ENCODE data around the gene GAA. TPM values are rescaled to one million over a fixed set of nuclear protein-coding genes. Genes with fewer than 3 reads are reported as not detected.

GAA gene
- total RNA-seq (2021) (7.5 and 12.7 TPM in 2 replicates), Bru-seq, nascent RNA (percentile 35 among the genes with signal in this experiment), BruChase-seq, experiment 1, labeled RNA remaining after a 2-hour chase (percentile 33 among the genes with signal in this experiment), BruChase-seq, experiment 2, labeled RNA remaining after a 6-hour chase (percentile 35 among the genes with signal in this experiment)
- long read RNA-seq, transcript GAA-202 (21 exons, 3,549 nt) = major isoform, 6 of 28 reads
- long read RNA-seq, partial matches to known transcripts = 4 of 28 reads
- long read RNA-seq, other reads (novel, unspliced or antisense) = 14 of 28 reads

DNA sequence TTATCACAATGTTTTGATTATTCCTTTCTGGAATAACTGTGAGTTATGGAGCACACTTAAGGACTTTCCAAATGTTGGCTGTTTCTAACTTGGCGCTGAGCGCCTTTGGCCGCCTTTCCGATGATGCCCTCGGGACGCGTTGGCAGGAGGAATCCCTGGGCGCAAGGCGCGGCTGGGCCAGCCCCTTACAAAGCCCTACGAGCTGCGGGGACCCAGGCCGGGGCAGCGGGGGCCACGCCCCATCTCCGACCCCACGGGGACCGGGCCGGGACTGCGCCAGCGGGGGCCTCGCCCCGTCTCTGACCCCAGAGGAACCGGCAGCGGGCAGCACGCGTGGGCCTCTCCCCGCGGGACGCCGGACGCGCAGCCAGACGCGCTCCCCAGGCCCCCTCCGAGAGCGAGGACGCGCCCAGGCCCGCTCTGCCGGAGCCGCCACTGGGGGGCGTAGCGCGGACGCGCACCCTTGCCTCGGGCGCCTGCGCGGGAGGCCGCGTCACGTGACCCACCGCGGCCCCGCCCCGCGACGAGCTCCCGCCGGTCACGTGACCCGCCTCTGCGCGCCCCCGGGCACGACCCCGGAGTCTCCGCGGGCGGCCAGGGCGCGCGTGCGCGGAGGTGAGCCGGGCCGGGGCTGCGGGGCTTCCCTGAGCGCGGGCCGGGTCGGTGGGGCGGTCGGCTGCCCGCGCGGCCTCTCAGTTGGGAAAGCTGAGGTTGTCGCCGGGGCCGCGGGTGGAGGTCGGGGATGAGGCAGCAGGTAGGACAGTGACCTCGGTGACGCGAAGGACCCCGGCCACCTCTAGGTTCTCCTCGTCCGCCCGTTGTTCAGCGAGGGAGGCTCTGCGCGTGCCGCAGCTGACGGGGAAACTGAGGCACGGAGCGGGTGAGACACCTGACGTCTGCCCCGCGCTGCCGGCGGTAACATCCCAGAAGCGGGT is at the start of gene GAA:
TSS of gene GAA (plus strand) at position 571 of the 935 bp plus-strand sequence. CDS start 3,006 bp downstream, outside the sequence.
- peak; percentile 91 for DNase-seq (ENCODE audit: low spot score)

DNA sequence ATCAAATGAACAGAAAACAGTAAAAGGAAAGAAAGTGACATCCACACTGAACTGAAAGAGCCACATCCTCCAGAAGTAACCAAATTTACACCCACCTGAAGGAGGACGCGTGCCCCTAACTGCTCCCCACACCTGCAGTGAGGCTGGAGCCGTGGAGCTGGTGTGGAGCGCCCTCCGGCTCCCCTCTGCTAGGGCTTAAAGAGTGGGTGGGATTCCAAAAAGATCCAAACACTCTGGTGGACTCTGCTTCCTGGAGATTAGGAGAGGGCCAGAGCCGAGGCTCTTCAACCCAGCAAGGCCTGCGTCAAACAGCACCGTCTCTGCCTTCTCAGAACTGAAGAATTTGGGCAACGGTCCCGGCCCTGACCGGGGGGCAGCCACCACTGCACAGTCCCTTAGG is 49.7 kb upstream of the GAA start:
- no peaks in the 10 kb centered on the region for H3K4me1 ChIP-seq (ENCODE audit: insufficient read depth, low read length, poor library complexity, severe bottlenecking)
- TF ChIP-seq EZH2 (IDR thresholded peaks at IDR 0.05; ENCODE audit: borderline replicate concordance, low read depth, low read length, poor library complexity, severe bottlenecking) = no peak
- TF ChIP-seq, protein P1, sequence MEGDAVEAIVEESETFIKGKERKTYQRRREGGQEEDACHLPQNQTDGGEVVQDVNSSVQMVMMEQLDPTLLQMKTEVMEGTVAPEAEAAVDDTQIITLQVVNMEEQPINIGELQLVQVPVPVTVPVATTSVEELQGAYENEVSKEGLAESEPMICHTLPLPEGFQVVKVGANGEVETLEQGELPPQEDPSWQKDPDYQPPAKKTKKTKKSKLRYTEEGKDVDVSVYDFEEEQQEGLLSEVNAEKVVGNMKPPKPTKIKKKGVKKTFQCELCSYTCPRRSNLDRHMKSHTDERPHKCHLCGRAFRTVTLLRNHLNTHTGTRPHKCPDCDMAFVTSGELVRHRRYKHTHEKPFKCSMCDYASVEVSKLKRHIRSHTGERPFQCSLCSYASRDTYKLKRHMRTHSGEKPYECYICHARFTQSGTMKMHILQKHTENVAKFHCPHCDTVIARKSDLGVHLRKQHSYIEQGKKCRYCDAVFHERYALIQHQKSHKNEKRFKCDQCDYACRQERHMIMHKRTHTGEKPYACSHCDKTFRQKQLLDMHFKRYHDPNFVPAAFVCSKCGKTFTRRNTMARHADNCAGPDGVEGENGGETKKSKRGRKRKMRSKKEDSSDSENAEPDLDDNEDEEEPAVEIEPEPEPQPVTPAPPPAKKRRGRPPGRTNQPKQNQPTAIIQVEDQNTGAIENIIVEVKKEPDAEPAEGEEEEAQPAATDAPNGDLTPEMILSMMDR (conservative IDR thresholded peaks at IDR 0.05; ENCODE audit: low read depth, low read length) = no peak
- ChIA-PET CTCF (no interaction called here), POLR2A (ENCODE audit: low non-redundant PET) (no interaction called here)
- H3K9me3 ChIP-seq (ENCODE audit: low read depth, low read length, poor library complexity, severe bottlenecking) = no peaks in the 10 kb centered on the region
- no peak overlapping the region for H3K27ac ChIP-seq (ENCODE audit: low read depth, low read length, poor library complexity, severe bottlenecking)
- intact Hi-C loops (cut with micrococcal nuclease; ENCODE audit: unreplicated experiment) = no loop called here
- no TSS peak for BruUV-seq (replicated peaks)
- H3K4me3 ChIP-seq (ENCODE audit: low read depth, low read length, poor library complexity, severe bottlenecking) = no peak overlapping the region
- H3K27me3 ChIP-seq (replicated peaks; ENCODE audit: insufficient read depth, low read depth, low read length, poor library complexity) = no peaks in the 10 kb centered on the region
- no peak for DNase-seq (ENCODE audit: low spot score)
- no peaks in the 10 kb centered on the region for H3K36me3 ChIP-seq (ENCODE audit: insufficient read depth, low read length, poor library complexity, severe bottlenecking)

More for the DNA sequence above, at the start of gene GAA:
- no TSS peak for BruUV-seq (replicated peaks)
- H3K4me3 ChIP-seq (ENCODE audit: low read depth, low read length, poor library complexity, severe bottlenecking) = peak within 1 kb of the TSS; percentile 84
- H3K4me1 ChIP-seq (ENCODE audit: insufficient read depth, low read length, poor library complexity, severe bottlenecking) = peaks cover 8% of the 10 kb centered on the region
- peak within 1 kb of the TSS; percentile 80 for H3K27ac ChIP-seq (ENCODE audit: low read depth, low read length, poor library complexity, severe bottlenecking)
- intact Hi-C loops (cut with micrococcal nuclease; ENCODE audit: unreplicated experiment) = no loop called here
- no peaks in the 10 kb centered on the region for H3K9me3 ChIP-seq (ENCODE audit: low read depth, low read length, poor library complexity, severe bottlenecking)
- TF ChIP-seq, protein P1 (conservative IDR thresholded peaks at IDR 0.05; ENCODE audit: low read depth, low read length) = peak; percentile 61
- no peak for TF ChIP-seq EZH2 (IDR thresholded peaks at IDR 0.05; ENCODE audit: borderline replicate concordance, low read depth, low read length, poor library complexity, severe bottlenecking)
- ChIA-PET POLR2A (ENCODE audit: low non-redundant PET) (interaction anchor here (0.6 kb wide), 1 partner anchor 178 kb away, joined by 3 read pairs; no protein-coding TSS in a partner anchor), CTCF (interaction anchor here (0.6 to 1.0 kb wide), 13 partner anchors 9 to 260 kb away, joined by 3 to 5 read pairs (median 3); partner anchors contain the start of gene EIF4A3)
- no peaks in the 10 kb centered on the region for H3K36me3 ChIP-seq (ENCODE audit: insufficient read depth, low read length, poor library complexity, severe bottlenecking)
- no peaks in the 10 kb centered on the region for H3K27me3 ChIP-seq (replicated peaks; ENCODE audit: insufficient read depth, low read depth, low read length, poor library complexity)

DNA sequence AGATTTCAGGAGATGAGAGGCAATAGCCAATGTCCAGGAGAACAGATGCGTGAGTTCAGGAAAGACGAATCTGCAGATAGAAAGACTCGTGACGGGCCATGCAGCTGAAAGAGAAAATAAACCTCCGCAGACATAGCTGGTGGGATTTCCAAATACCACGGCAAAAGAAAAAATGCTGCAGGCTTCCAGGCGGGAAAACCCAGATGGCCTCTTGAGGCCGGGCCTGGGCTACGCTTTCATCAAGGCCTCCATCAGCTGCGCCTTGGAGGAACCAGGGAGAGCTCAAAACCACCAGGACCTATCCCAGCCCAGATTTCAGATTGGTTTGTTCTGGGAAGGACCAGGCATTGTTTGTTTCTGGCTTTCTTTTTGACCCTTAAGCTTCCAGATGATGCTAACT is 48.3 kb upstream of the GAA start:
- POLR2A ChIA-PET (ENCODE audit: low non-redundant PET) = no interaction called here
- no peak for TF ChIP-seq EZH2 (IDR thresholded peaks at IDR 0.05; ENCODE audit: borderline replicate concordance, low read depth, low read length, poor library complexity, severe bottlenecking)
- TF ChIP-seq, protein P1 (conservative IDR thresholded peaks at IDR 0.05; ENCODE audit: low read depth, low read length) = no peak
- no TSS peak for BruUV-seq (replicated peaks)

More for the DNA sequence above, 48.3 kb upstream of the GAA start:
- H3K4me3 ChIP-seq (ENCODE audit: low read depth, low read length, poor library complexity, severe bottlenecking) = no peak overlapping the region
- no peaks in the 10 kb centered on the region for H3K4me1 ChIP-seq (ENCODE audit: insufficient read depth, low read length, poor library complexity, severe bottlenecking)
- H3K27me3 ChIP-seq (replicated peaks; ENCODE audit: insufficient read depth, low read depth, low read length, poor library complexity) = no peaks in the 10 kb centered on the region
- CTCF ChIA-PET = no interaction called here
- intact Hi-C loops (cut with micrococcal nuclease; ENCODE audit: unreplicated experiment) = no loop called here
- no peaks in the 10 kb centered on the region for H3K36me3 ChIP-seq (ENCODE audit: insufficient read depth, low read length, poor library complexity, severe bottlenecking)
- no peak for DNase-seq (ENCODE audit: low spot score)
- H3K9me3 ChIP-seq (ENCODE audit: low read depth, low read length, poor library complexity, severe bottlenecking) = no peaks in the 10 kb centered on the region
- no peak overlapping the region for H3K27ac ChIP-seq (ENCODE audit: low read depth, low read length, poor library complexity, severe bottlenecking)

Data from A673 (cell line).